HepG2 (cell line): ENCODE data around the gene AARS2. TPM values are rescaled to one million over a fixed set of nuclear protein-coding genes. Genes with fewer than 3 reads are reported as not detected.

Source experiments
- ATAC-seq: fragments of 200-7000 bp; cut with Tn5 transposase; 3 replicates; pipeline ENCODE4 v1.9.1; 2020; ENCODE audit warnings: mild to moderate bottlenecking, moderate library complexity
- BruUV-seq: library from RNA; stranded (reverse); fragments of 400-500 nt; replicated peaks from 2 replicates; lab custom pipeline; 2021; lab: Mats Ljungman, UMichigan
- CTCF ChIA-PET: fragments of 300-600 bp; formaldehyde crosslinking; extraction: SDS; loops from one replicate; lab custom pipeline; 2021; ENCODE audit warnings: low total read pairs, inconsistent platforms, low intra/inter-chr PET ratio; lab: Yijun Ruan, JAX
- POLR2A ChIA-PET: fragments of 350-600 bp; sonication (Branson Sonifier 250); formaldehyde crosslinking; loops from one replicate; lab custom pipeline; 2020; ENCODE audit warnings: antibody characterized with exemption, inconsistent platforms; lab: Yijun Ruan, JAX
- DNase-seq: peaks from one replicate; pipeline ENCODE4 v3.0.0-alpha.2; 2015; ENCODE audit warnings: low spot score
- FAIRE-seq: peaks from 3 replicates; lab custom pipeline; 2011; peaks lifted over from hg19 to GRCh38; lab: Jason Lieb, UNC
- H2AFZ ChIP-seq: one replicate; pipeline ENCODE4 v1.6.1; 2011; ENCODE audit warnings: low read length, inconsistent platforms
- H3K27ac ChIP-seq: fragments of 300-600 bp; 3 replicates; pipeline ENCODE4 v1.8.0; 2011; ENCODE audit warnings: mixed run types, mild to moderate bottlenecking, mixed read lengths, low read length, inconsistent platforms; ENCODE audit not compliant: insufficient read depth; ENCODE audit errors: extremely low read length
- H3K27me3 ChIP-seq, 2 experiments: fragments of 200-600 bp in 1 of 2; 2 replicates in 1 of 2; 3 replicates in 1 of 2; pipeline versions ENCODE4 v1.6.0 to v1.8.0; 2011; ENCODE audit warnings: low read length in 2 of 2, mild to moderate bottlenecking in 2 of 2, moderate library complexity in 2 of 2, inconsistent platforms in 1 of 2; ENCODE audit not compliant: insufficient read depth in 2 of 2, control insufficient read depth in 1 of 2
- H3K36me3 ChIP-seq, 2 experiments: fragments of 200-600 bp in 1 of 2; replicated peaks in 1 of 2; 2 replicates in 1 of 2; 3 replicates in 1 of 2; pipeline versions ENCODE4 v1.5.1 to v1.8.0; 2011; ENCODE audit warnings: low read length in 2 of 2, inconsistent platforms in 1 of 2; ENCODE audit not compliant: insufficient read depth in 2 of 2, control insufficient read depth in 1 of 2
- H3K4me1 ChIP-seq: 2 replicates; pipeline ENCODE4 v1.5.1; 2012; ENCODE audit warnings: low read length, inconsistent platforms; ENCODE audit not compliant: insufficient read depth
- H3K4me2 ChIP-seq: 2 replicates; pipeline ENCODE4 v1.6.0; 2011; ENCODE audit warnings: low read depth, low read length, inconsistent platforms
- H3K4me3 ChIP-seq, 3 experiments: fragments of 200-600 bp in 1 of 3; sonication (generic), shearing (Covaris generic) in 1 of 3; replicated peaks in 1 of 3; 2 replicates each; pipeline ENCODE4 v1.5.1; 2011 to 2016; ENCODE audit warnings: low read length in 3 of 3, inconsistent platforms in 2 of 3, low read depth in 2 of 3, mild to moderate bottlenecking in 2 of 3, control low read depth in 1 of 3, mixed read lengths in 1 of 3; ENCODE audit not compliant: insufficient read depth in 1 of 3
- H3K79me2 ChIP-seq: one replicate; pipeline ENCODE4 v1.6.1; 2011; ENCODE audit warnings: low read length, inconsistent platforms; ENCODE audit not compliant: insufficient read depth
- H3K9ac ChIP-seq: 2 replicates; pipeline ENCODE4 v1.6.0; 2011; ENCODE audit warnings: mild to moderate bottlenecking, low read depth, low read length, inconsistent platforms; ENCODE audit not compliant: insufficient read depth
- H3K9me3 ChIP-seq: 2 replicates; pipeline ENCODE4 v1.5.1; 2012; ENCODE audit warnings: mild to moderate bottlenecking, low read length
- H4K20me1 ChIP-seq: 2 replicates; pipeline ENCODE4 v1.6.0; 2011; ENCODE audit warnings: inconsistent platforms, mild to moderate bottlenecking, low read length, moderate library complexity; ENCODE audit not compliant: insufficient read depth
- AHR ChIP-seq: IDR thresholded peaks from 2 replicates; pipeline ENCODE4 v1.6.1; 2018; ENCODE audit warnings: missing genetic modification reagents, missing compliant biosample characterization
- CREB1 ChIP-seq, 2 experiments: fragments of 450-650 bp in 1 of 2; IDR thresholded peaks; 2 replicates each; pipeline ENCODE4 v1.6.1; 2016 to 2017; ENCODE audit warnings: control low read depth in 1 of 2, mild to moderate bottlenecking in 1 of 2, missing compliant biosample characterization in 1 of 2, missing genetic modification characterization in 1 of 2
- JUN ChIP-seq: sonication (generic); formaldehyde crosslinking; IDR thresholded peaks from 2 replicates; pipeline ENCODE4 v1.4.0; 2020; ENCODE audit warnings: mild to moderate bottlenecking, missing genetic modification reagents
- MED13 ChIP-seq: sonication (generic); formaldehyde crosslinking; IDR thresholded peaks from 2 replicates; pipeline ENCODE4 v1.5.0; 2020; ENCODE audit warnings: missing genetic modification reagents
- RXRA ChIP-seq: sonication (generic); formaldehyde crosslinking; IDR thresholded peaks from 2 replicates; pipeline ENCODE4 v1.5.1; 2020; ENCODE audit warnings: missing genetic modification reagents
- SP4 ChIP-seq: sonication (generic); formaldehyde crosslinking; IDR thresholded peaks from 2 replicates; pipeline ENCODE4 v1.8.1; 2023; ENCODE audit warnings: mild to moderate bottlenecking, missing genetic modification reagents
- STAG1 ChIP-seq: sonication (generic); formaldehyde crosslinking; IDR thresholded peaks from 2 replicates; pipeline ENCODE4 v1.4.0; 2020; ENCODE audit warnings: missing genetic modification reagents
- TP53 ChIP-seq: sonication (generic); formaldehyde crosslinking; conservative IDR thresholded peaks from 2 replicates; pipeline ENCODE4 v1.4.0; 2020; ENCODE audit warnings: missing genetic modification reagents
- YY1 ChIP-seq: IDR thresholded peaks from 2 replicates; pipeline ENCODE4 v1.6.1; 2011; ENCODE audit warnings: low read length, low read depth, moderate library complexity, mild to moderate bottlenecking; ENCODE audit not compliant: insufficient read depth, insufficient replicate concordance
- ZNF136 ChIP-seq: sonication (generic); formaldehyde crosslinking; IDR thresholded peaks from 2 replicates; pipeline ENCODE4 v1.8.1; 2022; ENCODE audit warnings: low read depth, mild to moderate bottlenecking, moderate library complexity, missing genetic modification reagents
- ZNF280D ChIP-seq: sonication (generic); formaldehyde crosslinking; IDR thresholded peaks from 2 replicates; pipeline ENCODE4 v1.5.1; 2020; ENCODE audit warnings: mild to moderate bottlenecking, missing genetic modification reagents
- ZNF331 ChIP-seq: sonication (generic); formaldehyde crosslinking; IDR thresholded peaks from 2 replicates; pipeline ENCODE4 v1.4.0; 2020; ENCODE audit warnings: missing genetic modification reagents
- ZNF557 ChIP-seq: sonication (generic); formaldehyde crosslinking; IDR thresholded peaks from 2 replicates; pipeline ENCODE4 v1.4.0; 2020; ENCODE audit warnings: missing genetic modification reagents
- ZNF687 ChIP-seq: sonication (generic); formaldehyde crosslinking; IDR thresholded peaks from 2 replicates; pipeline ENCODE4 v1.5.1; 2020; ENCODE audit warnings: mild to moderate bottlenecking, missing genetic modification reagents, moderate library complexity
- ZNF768 ChIP-seq: sonication (generic); formaldehyde crosslinking; IDR thresholded peaks from 2 replicates; pipeline ENCODE4 v1.4.0; 2020; ENCODE audit warnings: missing genetic modification reagents
- WGBS: methylation state at CpG from one replicate; pipeline ENCODE4 v1.1.6; 2017; ENCODE audit warnings: low lambda C conversion rate; 5-methylcytosine and 5-hydroxymethylcytosine counted together
- in situ Hi-C: cut with HindIII; loops from 2 replicates; pipeline ENCODE4 v1.10.0; 2017; ENCODE audit warnings: low pct_unique_long_range_greater_than_20kb; ENCODE audit not compliant: extremely low pct_ligation_motif_present
- intact Hi-C: fragments of 100-400 bp; cut with micrococcal nuclease; formaldehyde crosslinking; loops from one replicate; pipeline ENCODE4 v1.10.0; 2022; ENCODE audit not compliant: unreplicated experiment
- polyA plus RNA-seq, 8 experiments: library from polyadenylated mRNA; depleted of rRNA in 3 of 8; stranded (reverse) in 7 of 8; unstranded in 1 of 8; fragments of >200 nt; fragmentation: Illumina TruSeq in 4 of 8; extraction: Trizol in 4 of 8; gene quantifications; 2 replicates each; pipeline versions ENCODE4 v1.2.1 to v1.2.3, GENCODE V29; 2011 to 2016; ENCODE audit warnings: low read depth in 4 of 8, missing spikeins in 1 of 8, mixed read lengths in 1 of 8; ENCODE audit not compliant: insufficient read depth in 1 of 8
- total RNA-seq, 5 experiments: library from RNA; depleted of rRNA; stranded (reverse); fragments of >200 nt; fragmentation: Illumina TruSeq; extraction: Trizol; gene quantifications; 2 replicates each; pipeline ENCODE4 v1.2.3, GENCODE V29; 2016; ENCODE audit warnings: low read depth in 1 of 5

The AARS2 gene
- total and polyA plus RNA-seq, 2 of the 13 experiments (the other 11 are each of a cell fraction or from before 2014, with no cell fraction given), result 7.5 to 24.1 TPM

GRCh38 chr6:44272999-44273566 is 40.1 kb downstream of the AARS2 start:
- Histone ChIP-seq H3K4me1 (peaks cover 40% of the 10 kb centered on the region), H3K9me3 (no peaks in the 10 kb centered on the region), H3K4me3 (no peak overlapping the region), H3K79me2 (no peaks in the 10 kb centered on the region), H2AFZ (no peak overlapping the region), H3K4me2 (no peak overlapping the region), H3K27ac (no peak overlapping the region), H4K20me1 (peaks cover 3% of the 10 kb centered on the region; the same call in 1 of the 2 replicates), H3K9ac (no peak overlapping the region), H3K27me3 (peaks cover 35 to 89% of the 10 kb centered on the region in 2 experiments), H3K36me3 (no peaks in the 10 kb centered on the region)
- BruUV-seq, result no TSS peak
- ChIA-PET POLR2A (no interaction called here), CTCF (no interaction called here)
- FAIRE-seq (no peak), ATAC-seq (no peak), DNase-seq (no peak)
- intact Hi-C loops, result no loop called here
- TF ChIP-seq JUN (CRISPR knock-in tag) (no peak), ZNF280D (CRISPR knock-in tag) (no peak), ZNF331 (CRISPR knock-in tag) (no peak), YY1 (no peak), ZNF768 (peak; percentile 26; the same call in 1 of the 2 replicates), STAG1 (CRISPR knock-in tag) (no peak), RXRA (CRISPR knock-in tag) (no peak), TP53 (no peak), ZNF687 (peak; percentile 16; the same call in 1 of the 2 replicates), AHR (CRISPR knock-in tag) (no peak), ZNF136 (CRISPR knock-in tag) (no peak), CREB1 (IDR thresholded peaks at IDR 0.05) (peak; percentile 79), CREB1 (CRISPR knock-in tag; IDR thresholded peaks at IDR 0.05) (no peak), ZNF557 (CRISPR knock-in tag) (no peak), SP4 (no peak), MED13 (no peak)
- in situ Hi-C loops, result loop anchor here (5.0 kb wide), 1 partner anchor 64 kb away; no protein-coding TSS in a partner anchor
- WGBS, result 36% methylated on average over 22 of the region's 23 CpGs
